Measurements from ENCODE around the gene ADGRA1. TPM values are rescaled to one million over a fixed set of nuclear protein-coding genes. Genes with fewer than 3 reads are reported as not detected.

The ADGRA1 gene
- total and polyA plus RNA-seq, 2 donors (not counting 3 experiments of a cell fraction or from before 2014, with no cell fraction given), result not detected

GRCh38 chr10:133048926-133049325 lies 38.8 kb upstream of the ADGRA1 start:
- no peak for FAIRE-seq
- no peaks in the 10 kb centered on the region for H3K9me1 ChIP-seq (replicated peaks; ENCODE audit: control insufficient read depth, extremely low read depth, insufficient read depth, low read length)
- H3K9ac ChIP-seq (replicated peaks; ENCODE audit: extremely low read depth, insufficient read depth, low read length), result no peak overlapping the region
- ChIA-PET CTCF (no interaction called here), POLR2A (no interaction called here)
- no peak overlapping the region for H3K4me2 ChIP-seq (ENCODE audit: insufficient read depth, low read length)
- dilution Hi-C loops (cut with MboI; ENCODE audit: extremely low pct_ligation_motif_present, low sequenced_read_pairs) (no loop called here), intact Hi-C loops (cut with micrococcal nuclease) (no loop called here)
- H3K27ac ChIP-seq (ENCODE audit: insufficient read depth, low read depth, low read length), result no peak overlapping the region
- H2AFZ ChIP-seq (ENCODE audit: low read depth, low read length), result no peak overlapping the region
- H4K20me1 ChIP-seq (replicated peaks; ENCODE audit: control insufficient read depth, extremely low read depth, insufficient read depth, low read length), result no peaks in the 10 kb centered on the region
- BruUV-seq (replicated peaks), result no TSS peak
- no peaks in the 10 kb centered on the region for H3K9me3 ChIP-seq (replicated peaks; ENCODE audit: control insufficient read depth, insufficient read depth, low read length)
- H3K27me3 ChIP-seq (ENCODE audit: control insufficient read depth in 2 of 2, insufficient read depth in 2 of 2, low read length in 2 of 2), result no peaks in the 10 kb centered on the region
- no peaks in the 10 kb centered on the region for H3K36me3 ChIP-seq (ENCODE audit: control insufficient read depth in 2 of 2, extremely low read depth in 1 of 2, insufficient read depth in 2 of 2, low read length in 2 of 2)
- no peaks in the 10 kb centered on the region for H3K79me2 ChIP-seq (ENCODE audit: control insufficient read depth, insufficient read depth, low read length)
- no peak overlapping the region for H3K4me3 ChIP-seq (replicated peaks in 1 of 3; ENCODE audit: insufficient read depth in 1 of 3, low read depth in 1 of 3, low read length in 3 of 3)
- H3K4me1 ChIP-seq (ENCODE audit: control insufficient read depth, extremely low read depth, insufficient read depth, low read length), result no peaks in the 10 kb centered on the region
- DNase-seq (ENCODE audit: low read depth, low spot score), result no peak
- no peak for TF ChIP-seq POLR2AphosphoS5 (IDR thresholded peaks at IDR 0.05; ENCODE audit: insufficient read depth, low read depth, low read length)
- TF ChIP-seq JUN (IDR thresholded peaks at IDR 0.05; ENCODE audit: borderline replicate concordance, insufficient read depth, insufficient read length, low read depth), result no peak
- no peak for TF ChIP-seq EZH2 (IDR thresholded peaks at IDR 0.05; ENCODE audit: borderline replicate concordance, low read depth, low read length, severe bottlenecking)
- TF ChIP-seq GATA2 (IDR thresholded peaks at IDR 0.05; ENCODE audit: insufficient read depth, insufficient read length, low read depth, low read length), result no peak
- TF ChIP-seq MAX (IDR thresholded peaks at IDR 0.05; ENCODE audit: insufficient read depth, insufficient read length), result no peak
- TF ChIP-seq CTCF (IDR thresholded peaks at IDR 0.05; ENCODE audit: extremely low read depth in 1 of 2, insufficient read depth in 1 of 2, low read depth in 1 of 2, low read length in 2 of 2), result no peak
- TF ChIP-seq FOS (IDR thresholded peaks at IDR 0.05; ENCODE audit: borderline replicate concordance, insufficient read depth, low read length), result no peak
- no peak for TF ChIP-seq MYC (IDR thresholded peaks at IDR 0.05; ENCODE audit: low read depth, low read length)
- TF ChIP-seq POLR2A (IDR thresholded peaks at IDR 0.05; ENCODE audit: low read depth, low read length), result no peak
